HG03025 (cell line): ENCODE data around the gene MMP11.
"Not testable (repeated sequence)": the region's sequence is repeated elsewhere in the genome, so short reads cannot be mapped to it uniquely, and the experiment has no call there.

Experiments
- ATAC-seq: cut with Tn5 transposase; IDR thresholded peaks from one replicate; pipeline ENCODE4 v1.9.1; 2021; ENCODE audit warnings: mild to moderate bottlenecking, moderate library complexity; ENCODE audit not compliant: unreplicated experiment, low FRiP score

MMP11 gene, protein sequence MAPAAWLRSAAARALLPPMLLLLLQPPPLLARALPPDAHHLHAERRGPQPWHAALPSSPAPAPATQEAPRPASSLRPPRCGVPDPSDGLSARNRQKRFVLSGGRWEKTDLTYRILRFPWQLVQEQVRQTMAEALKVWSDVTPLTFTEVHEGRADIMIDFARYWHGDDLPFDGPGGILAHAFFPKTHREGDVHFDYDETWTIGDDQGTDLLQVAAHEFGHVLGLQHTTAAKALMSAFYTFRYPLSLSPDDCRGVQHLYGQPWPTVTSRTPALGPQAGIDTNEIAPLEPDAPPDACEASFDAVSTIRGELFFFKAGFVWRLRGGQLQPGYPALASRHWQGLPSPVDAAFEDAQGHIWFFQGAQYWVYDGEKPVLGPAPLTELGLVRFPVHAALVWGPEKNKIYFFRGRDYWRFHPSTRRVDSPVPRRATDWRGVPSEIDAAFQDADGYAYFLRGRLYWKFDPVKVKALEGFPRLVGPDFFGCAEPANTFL

DNA sequence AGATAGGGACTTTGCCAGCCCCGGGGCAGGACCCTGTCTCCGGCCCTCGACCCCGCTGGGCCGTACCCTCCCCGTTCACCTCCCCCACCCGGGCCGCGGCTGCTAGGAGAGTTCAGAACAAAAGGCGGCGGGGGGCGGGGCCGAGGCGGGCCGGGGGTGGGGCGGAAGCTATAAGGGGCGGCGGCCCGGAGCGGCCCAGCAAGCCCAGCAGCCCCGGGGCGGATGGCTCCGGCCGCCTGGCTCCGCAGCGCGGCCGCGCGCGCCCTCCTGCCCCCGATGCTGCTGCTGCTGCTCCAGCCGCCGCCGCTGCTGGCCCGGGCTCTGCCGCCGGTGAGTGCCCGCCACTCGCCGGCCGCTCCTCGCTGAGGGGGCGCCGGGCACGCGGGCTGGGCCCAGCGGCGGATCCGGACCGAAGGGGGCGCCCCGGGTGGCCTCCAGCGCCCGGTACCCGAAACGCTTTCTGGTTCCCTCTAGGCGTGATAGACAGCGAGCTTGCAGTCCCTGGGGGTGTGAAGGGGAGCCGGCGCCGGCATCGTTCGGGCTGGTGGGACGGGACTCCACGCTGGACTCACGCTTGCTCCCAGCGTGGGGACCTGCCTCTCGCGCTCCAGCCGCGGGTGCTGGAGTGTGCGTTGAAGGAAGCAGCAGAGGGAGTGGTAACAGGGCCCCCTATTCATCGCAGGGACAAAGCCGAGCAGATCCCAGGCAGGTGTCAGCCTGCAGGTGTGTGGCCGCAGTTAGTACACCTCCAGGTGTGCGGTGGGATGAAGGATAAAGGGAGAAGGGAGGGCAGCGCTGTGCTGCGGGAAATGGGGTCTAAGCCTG is at the start of gene MMP11:
Gene MMP11, plus strand, starts transcription at position 201 of the 825 bp plus-strand sequence. Its CDS starts 22 bp downstream, at position 223.
- no peak for ATAC-seq

DNA sequence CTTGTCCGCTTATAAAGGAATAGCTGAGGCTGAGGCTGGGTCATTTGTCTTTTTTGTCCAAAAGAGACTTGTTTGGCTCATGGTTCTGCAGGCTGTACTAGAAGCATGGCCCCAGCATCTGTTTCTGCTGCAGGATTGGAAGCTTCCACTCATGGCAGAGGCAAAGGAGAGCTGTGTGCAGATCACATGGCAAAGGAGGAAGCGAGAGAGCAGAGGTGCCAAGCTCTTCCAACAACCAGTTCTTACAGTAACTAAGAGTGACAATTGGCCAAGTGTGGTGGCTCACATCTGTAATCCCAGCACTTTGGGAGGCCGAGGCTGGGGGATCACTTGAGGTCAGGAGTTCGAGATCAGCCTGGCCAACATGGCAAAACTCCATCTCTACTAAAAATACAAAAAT is 44.5 kb upstream of the MMP11 start:
- not testable (repeated sequence) for ATAC-seq

DNA sequence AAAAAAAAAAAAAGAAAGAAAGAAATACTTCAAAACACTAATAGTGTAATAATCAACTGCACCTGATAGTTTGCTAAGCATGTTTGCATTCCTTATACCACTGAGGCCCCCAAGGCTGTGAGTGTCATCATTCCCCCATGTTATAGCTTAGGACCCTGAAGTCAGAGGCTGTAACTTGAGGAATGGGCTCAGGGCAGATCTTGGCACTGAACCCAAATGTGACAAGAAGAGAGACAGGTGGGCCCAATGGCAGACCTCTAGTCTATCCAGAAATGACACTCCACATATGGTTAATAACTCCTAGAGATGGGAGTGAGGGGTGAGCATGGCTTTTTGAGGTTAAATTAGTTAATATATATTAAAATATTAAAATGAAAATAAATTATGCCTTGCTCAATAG is 35.0 kb upstream of the MMP11 start:
- no peak for ATAC-seq

DNA sequence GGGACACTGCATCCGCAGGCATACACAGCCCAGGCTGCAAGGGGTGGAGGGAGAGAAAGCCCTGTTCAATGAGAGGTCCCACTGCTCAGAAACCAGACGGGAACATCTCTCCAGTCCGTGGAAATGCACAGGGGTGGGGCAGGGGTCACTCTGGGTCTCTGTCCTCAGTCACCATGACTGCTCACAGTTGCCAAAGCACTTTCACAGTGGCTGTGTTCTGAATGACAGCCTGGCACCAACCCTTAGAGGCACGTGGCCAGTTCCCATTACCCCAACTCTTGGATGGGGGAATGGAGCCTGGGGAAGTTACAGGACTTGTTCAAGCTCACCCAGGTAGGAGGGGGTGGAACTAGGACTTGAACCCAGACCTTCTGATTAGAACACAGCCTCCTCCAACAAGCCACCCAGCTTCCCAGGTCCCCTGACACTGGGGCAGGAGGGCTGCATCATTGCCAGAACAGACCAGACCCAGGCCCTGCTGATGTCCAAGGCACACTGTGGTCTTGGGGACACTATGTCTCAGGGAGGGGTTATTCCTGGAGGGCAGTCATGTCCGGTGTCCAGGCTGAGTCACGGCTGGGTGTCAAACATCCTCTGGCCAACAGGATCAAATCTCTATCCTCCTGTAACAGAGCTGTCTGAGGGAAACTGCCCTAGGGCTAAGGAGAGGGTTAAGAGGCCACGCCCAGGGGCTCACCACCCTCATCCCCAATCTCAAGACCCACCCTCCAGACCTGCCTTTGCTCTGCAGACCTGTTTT is 30.0 kb upstream of the MMP11 start:
- no peak for ATAC-seq

DNA sequence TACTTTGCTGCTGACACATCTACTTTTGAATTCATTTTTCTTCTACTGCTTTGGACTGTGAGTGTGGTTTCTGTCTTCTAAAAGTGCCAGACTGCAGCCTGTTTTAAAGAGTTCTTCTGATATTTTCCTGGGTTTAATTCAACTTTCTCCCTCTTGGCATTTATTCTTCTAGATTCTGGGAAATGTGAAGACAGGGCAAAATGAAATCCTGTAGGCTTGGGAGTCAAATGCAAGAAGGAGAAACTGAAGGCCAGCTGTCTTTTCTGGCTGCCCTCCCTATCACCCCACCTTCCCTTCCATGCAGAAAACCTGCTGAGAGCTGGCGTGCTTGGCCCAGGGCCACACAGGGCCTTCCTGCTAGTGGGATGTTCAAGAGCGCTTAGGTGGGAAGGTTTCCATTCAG is 29.3 kb upstream of the MMP11 start:
- no peak for ATAC-seq

DNA sequence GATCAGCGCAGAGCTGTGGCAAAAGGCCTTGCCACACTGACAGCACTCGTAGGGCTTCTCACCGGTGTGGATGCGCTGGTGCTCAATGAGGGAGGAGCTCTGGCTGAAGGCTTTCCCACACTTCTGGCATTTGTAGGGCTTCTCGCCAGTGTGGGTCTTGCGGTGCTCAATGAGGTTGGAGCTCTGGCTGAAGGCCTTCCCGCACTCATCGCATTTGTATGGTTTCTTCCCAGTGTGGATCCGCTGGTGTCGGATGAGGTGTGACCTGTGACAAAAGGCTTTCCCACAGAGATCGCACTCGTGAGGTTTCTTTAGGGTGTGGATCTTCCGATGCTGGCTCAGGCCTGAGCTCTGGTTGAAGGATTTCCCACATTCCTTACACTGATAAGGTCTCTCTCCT is 28.6 kb upstream of the MMP11 start:
- no peak for ATAC-seq

DNA sequence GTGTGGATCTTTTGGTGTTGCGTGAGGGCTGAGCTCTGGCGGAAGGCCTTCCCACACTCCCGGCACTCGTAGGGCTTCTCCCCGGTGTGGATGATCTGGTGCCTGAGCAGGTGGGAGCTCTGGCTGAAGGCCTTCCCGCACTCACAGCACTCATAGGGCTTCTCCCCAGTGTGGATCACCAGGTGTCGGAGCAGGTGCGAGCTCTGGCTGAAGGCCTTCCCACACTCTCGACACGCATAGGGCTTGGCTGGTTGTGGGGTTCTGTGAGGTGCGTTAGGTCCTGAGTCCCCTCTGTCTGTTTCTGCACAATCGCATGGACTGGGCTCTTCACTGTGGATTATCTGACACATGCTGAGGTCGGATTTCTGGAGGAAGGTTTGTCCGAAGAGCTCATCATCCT is 28.2 kb upstream of the MMP11 start:
- no peak for ATAC-seq

DNA sequence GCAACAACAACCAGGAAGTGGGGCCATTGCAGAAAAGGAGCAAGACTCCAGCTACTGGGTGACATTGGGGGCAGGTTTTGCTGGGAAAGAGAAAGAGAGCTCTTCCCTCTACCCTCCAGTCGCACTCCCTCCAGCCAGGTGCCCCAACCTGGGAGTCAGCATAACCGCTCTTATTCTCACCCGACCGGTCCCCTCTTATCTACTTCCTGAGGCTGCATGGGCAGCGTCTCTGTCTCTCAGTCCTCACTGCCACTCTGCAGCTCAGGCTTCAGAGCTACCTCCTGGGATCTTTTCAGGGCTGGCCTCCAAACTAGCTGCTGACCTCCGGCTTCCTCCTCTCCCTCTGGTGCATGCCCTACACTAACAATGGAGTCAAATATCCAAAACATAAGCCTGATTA is 26.9 kb upstream of the MMP11 start:
- no peak for ATAC-seq

DNA sequence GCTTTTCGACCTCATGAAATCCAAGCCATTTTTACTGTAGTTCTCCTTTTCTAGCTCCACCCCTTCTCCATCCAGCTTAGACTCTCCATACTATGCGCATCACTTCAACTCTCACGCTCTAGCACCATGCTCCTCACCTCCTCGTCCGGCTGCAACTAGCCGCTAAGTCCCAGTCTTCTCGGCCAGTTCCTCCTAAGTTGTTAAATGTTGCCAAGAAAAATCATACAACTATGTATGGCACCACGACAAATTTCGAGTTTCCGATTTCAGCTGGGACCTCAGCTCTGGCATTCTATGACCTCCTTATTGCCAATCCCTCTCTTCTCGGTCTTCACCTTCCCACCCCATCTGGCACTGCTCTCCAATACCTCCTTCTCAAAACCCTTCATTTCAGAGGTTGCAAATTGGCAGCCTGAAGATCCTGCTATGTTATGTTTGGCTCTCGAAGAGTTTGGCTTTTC is 22.8 kb upstream of the MMP11 start:
- no peak for ATAC-seq

DNA sequence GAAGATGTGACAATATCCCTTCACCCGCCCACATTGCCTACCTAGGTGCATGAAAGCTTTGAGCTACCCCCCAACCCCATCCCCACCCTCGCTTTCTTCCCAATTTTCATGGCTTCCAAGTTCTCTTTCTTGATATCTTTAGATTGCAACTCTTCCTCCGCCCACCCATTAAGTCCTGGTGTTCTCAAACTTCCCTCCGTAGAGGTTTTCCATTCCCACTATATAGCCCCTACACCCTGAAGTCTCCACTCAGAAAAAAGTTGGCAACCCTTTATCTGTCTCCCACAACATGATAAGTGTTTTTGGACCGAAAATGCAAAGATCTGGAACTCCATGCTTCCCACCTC is 22.3 kb upstream of the MMP11 start:
- no peak for ATAC-seq

DNA sequence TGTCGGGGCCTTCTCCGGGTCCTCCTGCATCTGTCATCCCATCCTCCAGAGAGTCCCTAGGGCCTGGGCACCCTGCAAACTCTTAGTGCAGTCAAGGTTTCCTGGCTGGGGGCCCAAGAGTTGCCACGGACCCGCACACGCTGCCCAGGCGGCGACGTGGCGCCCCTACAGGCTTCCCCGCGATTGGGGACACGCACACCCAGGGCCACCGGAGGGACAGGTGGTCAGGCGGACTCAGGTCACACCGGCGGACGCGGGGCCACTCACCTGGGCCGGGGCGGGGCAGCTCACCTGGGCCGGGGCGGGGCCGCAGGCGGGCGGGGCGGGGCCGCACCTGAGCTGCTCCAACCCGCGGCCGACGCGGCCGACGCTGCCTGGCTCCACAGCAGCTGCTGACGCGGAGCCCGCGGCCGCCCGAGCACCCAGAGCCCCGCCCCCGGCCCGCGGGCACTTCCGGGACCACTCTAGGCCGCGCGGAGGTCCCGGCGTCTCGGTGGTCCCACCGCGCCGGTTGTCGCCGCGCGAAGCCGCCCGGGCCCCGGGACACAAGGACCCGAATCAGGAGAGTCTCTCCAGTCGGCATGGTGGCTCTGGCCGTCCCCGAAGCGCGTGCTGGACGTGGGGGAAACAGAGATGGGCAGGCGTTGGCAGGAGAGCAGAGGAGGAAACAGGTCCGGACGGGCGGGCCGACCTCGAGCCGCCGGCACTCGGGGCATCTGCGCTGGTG is 21.8 kb upstream of the MMP11 start, which contains the start of gene ZNF70:
Gene ZNF70, minus strand, starts transcription at position 399 of the 727 bp plus-strand sequence. CDS start 5,972 bp downstream, outside the sequence.
- ATAC-seq: no peak

DNA sequence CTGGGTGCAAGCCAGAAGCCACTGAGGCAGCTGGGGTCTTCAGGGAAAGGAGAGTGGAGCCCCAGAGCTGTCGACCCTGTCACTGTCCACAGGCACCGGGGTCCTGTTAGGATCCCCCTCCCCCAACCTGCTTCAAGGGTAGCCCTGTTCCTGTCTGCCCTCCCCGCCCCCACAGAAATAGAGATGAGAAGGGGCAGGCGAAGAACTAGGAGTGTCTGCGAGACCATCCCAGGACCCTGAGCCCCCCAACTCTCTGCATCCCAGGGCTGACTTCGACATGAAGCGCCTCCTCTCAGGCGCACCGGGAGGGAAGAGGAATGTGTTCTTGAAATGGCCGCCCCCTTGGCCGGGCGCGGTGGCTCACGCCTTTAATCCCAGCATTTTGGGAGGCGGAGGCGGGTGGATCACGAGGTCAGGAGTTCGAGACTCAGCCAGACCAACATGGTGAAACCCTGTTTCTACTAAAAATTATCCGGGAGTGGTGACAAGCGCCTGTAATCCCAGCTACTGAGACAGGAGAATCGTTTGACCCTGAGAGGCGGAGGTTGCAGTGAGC is 21.1 kb upstream of the MMP11 start:
- ATAC-seq: no peak

DNA sequence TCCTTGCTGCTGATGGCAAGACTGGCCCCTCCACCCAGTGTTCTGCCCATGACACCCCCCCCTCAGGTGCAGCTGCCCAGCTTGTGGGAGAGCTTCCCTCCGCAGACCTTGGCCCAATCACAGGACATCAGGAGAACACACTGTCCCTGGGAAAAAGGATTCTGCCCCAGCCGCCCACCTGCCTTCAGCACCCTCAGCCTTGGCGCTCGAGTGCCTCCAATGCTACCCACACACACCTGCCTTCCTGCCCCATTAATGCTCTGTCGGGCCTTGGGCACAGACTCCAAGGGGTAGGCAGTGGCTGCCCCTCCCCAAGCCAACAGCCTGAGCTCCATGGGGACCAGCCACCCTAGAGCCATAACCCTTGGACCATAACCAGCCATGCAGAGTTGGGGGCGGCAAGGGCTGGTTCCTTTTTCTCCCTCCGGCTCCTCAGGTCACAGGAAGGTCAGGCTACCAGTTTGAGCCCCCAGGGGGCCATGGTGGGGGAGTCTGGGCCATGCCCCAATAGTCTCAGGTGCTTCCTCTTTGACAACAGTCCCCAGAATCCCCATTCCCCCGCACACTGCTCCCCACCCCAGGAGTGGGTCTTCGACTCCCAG is 20.5 kb upstream of the MMP11 start:
- no peak for ATAC-seq

DNA sequence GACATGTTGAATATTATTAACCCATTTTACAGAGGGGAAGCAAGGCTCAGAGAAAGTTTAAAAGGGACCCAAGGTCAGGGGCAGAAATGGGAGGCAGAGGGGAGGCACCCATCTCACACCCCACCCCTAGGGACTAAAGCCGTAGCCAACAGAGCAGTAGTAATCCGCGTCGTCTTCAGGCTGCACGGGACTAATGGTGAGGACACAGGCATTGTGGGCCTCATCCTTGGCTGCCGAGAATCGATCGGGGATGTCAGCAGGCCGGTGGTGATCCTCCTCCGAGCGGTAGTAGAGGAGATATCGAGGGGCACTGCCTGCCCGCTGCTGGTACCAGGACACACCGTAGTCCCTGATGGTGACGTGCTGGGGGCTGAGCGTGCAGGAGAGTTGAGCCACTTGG is 19.9 kb upstream of the MMP11 start:
- no peak for ATAC-seq

DNA sequence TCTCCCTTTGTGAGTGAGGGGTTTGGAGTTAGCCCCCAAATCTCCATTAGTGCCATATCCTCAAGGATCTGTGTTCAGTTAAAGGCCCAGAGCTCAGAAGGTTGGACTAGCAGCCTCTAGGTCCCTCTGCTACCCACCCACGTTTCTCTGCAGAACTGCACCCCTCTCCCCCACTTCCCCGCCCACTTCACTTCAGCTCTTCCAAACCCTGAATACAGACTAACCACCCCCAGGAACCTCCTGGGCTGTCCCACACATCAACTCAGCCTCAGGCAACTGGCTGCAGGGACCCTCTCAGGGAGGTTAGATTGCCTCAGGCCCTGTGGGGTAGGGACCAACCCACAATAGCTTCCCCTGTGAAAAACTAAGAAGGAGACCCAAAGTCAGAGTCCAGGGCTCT is 19.3 kb upstream of the MMP11 start:
- ATAC-seq: no peak

DNA sequence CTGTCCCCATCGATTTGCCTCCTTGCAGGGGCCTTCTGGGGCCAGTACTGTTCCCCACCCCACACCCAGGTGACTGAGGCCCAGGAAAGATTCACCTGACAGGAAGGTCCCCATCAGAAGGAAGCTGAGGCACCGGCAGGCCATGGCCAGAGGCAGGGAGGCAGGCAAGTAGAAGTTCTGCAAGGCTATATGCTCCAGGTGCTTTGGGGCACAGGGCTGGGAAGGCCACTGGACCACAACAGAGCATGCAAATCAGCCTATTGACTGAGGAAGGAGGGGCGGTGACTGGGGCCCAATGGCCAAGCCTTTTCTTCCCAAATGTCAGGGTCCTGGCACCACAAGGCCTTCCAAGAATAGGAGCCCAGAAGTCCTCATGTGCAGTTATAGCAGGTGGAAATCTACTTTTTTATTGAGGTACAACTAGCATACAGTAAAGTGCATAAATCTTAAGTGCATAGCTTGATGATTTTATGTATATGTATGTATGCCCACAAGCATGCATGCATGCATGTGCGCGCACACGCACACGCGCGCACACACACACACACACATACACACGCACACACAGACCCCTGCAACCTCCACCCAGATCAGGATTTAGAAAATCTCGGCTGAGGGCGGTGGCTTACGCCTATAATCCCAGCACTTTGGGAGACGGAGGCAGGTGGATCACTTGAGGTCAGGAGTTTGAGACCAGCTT is 18.3 kb upstream of the MMP11 start, which contains the start of gene VPREB3:
Gene VPREB3, minus strand, starts transcription at position 206 of the 700 bp plus-strand sequence. Its CDS starts 62 bp downstream, at position 144.
- no peak for ATAC-seq

DNA sequence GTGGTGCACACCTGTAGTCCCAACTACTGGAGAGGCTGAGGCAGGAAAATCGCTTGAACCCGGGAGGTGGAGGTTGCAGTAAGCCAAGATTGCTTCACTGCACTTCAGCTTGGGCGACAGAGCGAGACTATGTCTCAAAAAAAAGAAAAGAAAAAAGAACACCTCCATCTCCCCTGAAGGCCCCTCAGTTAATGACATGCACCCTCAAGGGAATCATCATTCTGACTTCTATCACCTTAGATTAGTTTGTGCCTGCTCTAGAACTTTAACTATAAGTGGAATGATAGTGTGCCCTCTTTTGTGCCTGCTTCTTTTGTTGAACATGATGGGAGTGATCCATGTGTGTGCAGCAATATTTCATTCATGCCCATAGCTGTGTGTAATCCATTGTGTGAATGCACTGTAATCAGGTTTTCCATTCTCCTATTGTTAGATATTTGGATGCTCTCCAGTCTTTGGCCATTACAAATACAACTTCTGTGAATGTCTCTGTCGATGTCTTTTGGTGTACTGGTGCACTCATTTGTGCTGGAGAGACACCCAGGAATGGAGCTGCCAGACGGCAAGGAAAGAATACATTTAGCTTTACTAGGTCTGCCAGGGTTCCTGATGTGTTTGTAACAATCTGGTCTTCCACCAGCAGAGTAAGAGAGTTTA is 17.5 kb upstream of the MMP11 start:
- no peak for ATAC-seq

DNA sequence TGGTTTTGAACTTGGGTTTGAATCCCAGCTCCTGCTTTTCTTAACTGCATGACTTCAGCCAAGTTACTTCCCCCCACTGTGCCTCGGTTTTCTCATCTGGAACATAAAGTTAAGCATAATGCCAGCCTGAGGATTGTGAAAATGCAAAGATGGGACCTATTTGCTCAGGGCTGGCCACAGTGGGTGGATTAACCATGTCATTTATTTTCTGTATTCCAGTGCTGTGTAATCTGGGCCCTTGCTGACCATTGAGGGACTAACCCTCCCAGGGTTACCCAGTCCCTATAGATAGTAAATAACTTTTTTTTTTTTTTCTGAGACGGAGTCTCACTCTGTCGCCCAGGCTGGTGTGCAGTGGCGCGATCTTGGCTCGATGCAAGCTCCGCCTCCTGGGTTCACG is 16.9 kb upstream of the MMP11 start:
- no peak for ATAC-seq
